GM10847 (cell line): ENCODE data around the gene TMEM117.

Experiments used
- POLR2A ChIP-seq: IDR thresholded peaks from 2 replicates; pipeline ENCODE4 v1.6.1; 2011; ENCODE audit not compliant: insufficient read length; ENCODE audit errors: extremely low read depth

TMEM117 gene

DNA sequence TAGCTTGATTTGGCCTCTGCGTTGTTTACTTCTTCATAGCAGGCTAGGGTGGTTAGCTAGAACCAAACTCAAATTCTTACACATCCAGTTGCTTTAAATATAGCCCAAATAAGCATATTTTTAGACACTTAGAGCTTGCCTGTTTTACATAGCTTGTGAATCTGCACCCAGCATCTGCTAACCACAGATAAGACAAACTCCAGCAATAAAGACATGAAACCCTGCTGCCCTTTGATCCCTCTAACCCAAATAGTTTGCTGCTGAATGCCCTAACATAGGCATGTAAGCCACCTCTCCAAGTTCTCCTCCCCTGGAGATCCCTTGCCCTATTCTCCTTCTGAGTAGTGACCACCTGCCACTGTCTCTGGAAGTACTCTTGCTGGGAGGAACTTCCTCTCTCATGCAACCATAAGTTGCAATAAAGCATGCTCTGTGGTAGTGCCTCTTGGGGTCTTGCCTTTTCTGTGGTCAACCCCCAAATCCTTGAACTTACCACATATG lies 185.6 kb downstream of the TMEM117 start:
- TF ChIP-seq POLR2A = no peak

GRCh38 chr12:44025499-44025898 lies 189.6 kb downstream of the TMEM117 start:
- TF ChIP-seq POLR2A = no peak

DNA sequence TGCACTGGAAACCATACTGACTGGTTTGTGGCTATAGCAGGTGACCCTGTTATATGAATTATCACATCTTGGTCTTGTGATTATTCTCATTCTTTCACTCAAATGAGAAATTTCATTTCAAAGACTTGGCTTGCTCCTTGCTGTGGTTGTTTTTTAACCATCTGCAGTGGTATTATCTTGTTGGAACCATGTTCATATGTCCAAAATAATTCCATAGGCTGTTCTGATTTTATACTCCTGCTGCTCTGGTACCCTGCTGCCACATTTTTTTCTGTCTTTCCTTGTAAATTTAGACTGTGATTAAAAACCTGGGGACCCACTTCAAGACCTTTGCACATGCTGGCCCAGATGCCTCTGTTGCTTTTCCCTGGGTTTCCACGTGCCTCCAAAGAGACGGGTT lies 190.2 kb downstream of the TMEM117 start:
- TF ChIP-seq POLR2A = no peak

GRCh38 chr12:44029194-44029593 lies 193.3 kb downstream of the TMEM117 start:
- TF ChIP-seq POLR2A = no peak

- no peak for TF ChIP-seq POLR2A
Measured at GRCh38 chr12:44031472-44032185, 195.7 kb downstream of the TMEM117 start.

DNA sequence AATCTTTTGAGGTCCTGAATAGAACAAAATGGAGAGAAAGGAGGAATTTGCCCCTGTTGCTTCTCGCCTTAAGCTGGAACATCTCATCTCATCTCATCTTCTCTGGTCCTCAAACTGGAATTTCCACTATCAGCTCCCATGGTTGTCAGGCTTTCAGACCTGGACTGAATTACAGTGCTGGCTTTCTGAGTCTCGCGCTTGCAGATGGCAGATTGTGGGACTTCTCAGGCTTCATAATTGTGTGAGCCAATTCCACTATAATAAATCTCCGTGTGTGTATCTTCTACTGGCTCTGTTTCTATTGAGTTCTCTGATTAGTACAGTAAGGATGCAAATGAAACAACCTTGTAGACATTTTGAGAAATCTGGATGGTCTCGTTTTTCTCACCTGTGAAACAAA lies 199.0 kb downstream of the TMEM117 start:
- TF ChIP-seq POLR2A = no peak

GRCh38 chr12:44036875-44037443 lies 201.1 kb downstream of the TMEM117 start:
- TF ChIP-seq POLR2A = no peak

- TF ChIP-seq POLR2A = no peak
Measured at GRCh38 chr12:44038411-44038810, 202.5 kb downstream of the TMEM117 start.

DNA sequence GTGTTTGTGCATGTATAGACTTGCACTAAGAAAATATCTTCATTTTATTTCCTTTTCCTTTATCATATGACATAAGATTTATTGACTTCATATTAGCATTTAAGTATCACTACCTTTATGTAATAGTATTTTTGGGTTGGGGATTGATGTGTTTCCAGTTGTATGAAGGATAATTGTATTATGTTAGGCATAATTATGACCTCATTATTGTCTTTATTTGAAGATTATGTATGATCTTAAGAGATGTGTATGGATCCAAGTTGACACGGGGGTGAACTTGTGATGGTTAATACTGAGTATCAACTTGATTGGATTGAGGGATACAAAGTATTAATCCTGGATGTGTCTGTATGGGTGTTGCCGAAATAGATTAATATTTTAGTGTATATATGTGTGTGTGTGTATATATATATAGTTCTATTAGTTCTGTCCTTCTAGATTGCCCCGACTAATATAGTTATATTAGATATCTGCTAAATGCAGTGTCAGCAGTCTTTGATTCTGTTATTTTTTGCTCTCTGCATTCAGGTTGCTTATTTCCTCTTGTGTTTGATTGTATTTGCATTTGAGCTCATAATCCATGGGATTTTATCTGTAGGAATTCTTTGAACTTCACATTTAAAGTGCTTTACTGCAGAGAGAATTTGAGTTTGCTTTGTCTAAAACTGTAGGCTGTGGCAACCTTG lies 211.0 kb downstream of the TMEM117 start:
- no peak for TF ChIP-seq POLR2A

GRCh38 chr12:44052554-44052953 lies 216.7 kb downstream of the TMEM117 start:
- no peak for TF ChIP-seq POLR2A

- TF ChIP-seq POLR2A = no peak
Measured at GRCh38 chr12:44053549-44054127, 217.8 kb downstream of the TMEM117 start.

DNA sequence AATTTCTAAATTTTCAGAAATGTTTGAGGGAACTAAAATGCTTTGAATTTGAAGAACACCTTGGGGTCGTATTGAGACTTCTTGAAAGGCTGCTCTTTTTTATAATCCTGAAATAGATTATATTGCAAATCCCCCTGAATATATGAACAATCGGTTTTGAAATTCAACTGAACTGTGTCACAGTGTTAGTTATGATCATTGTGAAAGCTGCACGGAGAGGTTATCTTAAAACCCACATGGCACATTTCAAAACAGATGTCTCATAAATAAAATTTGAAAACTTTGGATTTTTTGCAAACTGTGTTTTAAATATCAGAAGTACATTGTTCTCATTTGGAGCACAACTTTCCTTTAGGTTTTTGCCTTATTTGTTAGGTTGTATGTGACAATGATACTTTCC lies 218.4 kb downstream of the TMEM117 start:
- no peak for TF ChIP-seq POLR2A

DNA sequence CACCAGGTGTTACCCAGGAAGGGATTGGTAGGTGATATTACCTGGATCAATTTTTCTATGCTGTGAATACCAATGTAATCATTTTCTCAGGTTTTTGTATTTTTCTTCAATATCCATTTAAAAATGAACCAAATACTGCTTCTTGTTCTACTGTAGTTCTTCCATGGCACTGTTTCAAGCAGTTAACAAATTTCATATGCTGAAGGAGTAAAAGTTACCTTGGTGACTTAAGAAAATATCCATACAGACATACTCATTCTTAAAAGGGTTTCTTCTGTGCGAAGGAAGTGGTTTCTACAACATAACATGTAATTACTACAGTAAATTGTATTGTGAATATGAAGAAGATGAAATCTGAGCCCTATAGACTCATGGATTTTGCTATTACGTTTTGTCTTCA lies 222.5 kb downstream of the TMEM117 start:
- TF ChIP-seq POLR2A = no peak

- TF ChIP-seq POLR2A = no peak
Measured at GRCh38 chr12:44059476-44059875, 223.6 kb downstream of the TMEM117 start.

DNA sequence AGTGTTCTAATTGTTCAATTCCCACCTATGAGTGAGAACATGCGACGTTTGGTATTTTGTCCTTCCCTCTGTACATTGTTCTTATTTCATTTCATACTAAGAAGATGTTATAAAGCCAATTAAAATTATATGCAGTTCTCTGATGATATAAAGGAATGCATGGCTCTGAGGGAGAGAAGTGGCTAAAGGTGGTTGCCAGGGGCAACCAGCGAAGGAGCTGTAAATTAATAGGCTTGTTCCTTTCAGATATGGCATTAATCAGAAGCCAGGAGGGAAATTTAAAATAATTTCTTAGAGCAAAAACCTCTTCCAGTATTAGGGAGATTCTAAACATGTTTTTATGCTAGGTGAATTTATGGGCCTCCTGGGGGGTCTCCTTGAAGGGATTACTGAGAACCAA lies 227.8 kb downstream of the TMEM117 start:
- no peak for TF ChIP-seq POLR2A

GRCh38 chr12:44076871-44077270 lies 241.0 kb downstream of the TMEM117 start:
- no peak for TF ChIP-seq POLR2A
